ENCODE measurements around the gene GMEB1.
"Not testable (repeated sequence)": the region's sequence is repeated elsewhere in the genome, so short reads cannot be mapped to it uniquely, and the experiment has no call there.

GMEB1 gene

DNA sequence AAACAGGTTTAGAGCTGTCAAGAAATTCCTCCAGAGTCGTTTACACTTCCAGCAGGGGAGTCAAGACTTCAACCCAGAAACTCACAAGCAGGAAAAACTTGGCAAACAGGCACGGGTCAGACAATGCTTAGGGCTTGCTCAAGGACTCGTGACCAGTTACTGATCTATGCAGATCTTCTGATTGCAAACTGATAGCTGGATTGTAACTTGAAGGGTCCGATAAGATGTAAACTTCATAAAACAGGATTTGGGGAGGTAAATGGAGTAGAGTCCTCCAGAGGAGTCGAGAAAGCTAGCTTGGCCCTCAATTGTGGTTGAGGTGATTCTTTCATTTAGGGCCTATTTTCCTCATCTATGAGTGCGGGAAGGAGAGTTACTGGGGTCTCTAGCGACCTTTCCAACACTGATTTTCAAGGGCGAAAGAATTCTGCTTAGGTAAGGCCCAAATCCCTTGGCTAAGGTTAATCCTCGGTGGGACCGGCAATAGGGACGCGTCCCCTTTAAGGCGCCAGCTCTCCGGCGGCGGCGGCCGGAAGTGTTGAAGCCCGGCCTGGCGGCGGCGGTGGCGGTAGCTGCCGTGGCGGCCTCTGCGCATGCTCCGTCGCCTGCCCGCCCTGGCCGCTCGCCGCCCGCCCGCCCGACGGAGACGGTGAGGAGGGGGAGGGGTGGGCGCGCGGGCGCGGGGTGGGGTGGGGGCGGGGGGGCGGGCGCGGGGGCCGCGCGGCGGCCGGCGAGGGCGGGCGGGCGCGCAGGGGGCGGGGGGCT lies at the start of gene GMEB1:
Gene GMEB1 (plus strand): TSS at position 594 of the 765 bp plus-strand sequence. CDS start 14,829 bp downstream, outside the sequence.
- peak; percentile 87 to 88 for DNase-seq

DNA sequence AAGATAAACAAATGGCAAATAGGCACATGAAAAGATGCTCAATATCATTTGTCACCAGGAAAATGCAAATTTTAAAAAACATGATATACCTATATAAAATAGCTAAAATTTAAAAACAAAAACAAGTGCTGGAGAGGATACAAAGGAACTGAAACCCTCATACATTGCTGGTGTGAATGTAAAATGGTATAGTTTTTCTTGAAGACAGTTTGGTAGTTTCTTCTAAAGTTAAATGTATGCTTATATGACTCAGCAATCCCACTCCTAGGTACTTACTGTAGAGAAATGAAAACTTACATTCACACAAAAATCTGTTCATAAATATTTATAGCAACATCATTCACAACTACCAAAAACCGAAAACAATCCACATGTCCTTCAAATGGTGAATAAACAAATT lies 36.9 kb upstream of the GMEB1 start:
- DNase-seq, result no peak

DNA sequence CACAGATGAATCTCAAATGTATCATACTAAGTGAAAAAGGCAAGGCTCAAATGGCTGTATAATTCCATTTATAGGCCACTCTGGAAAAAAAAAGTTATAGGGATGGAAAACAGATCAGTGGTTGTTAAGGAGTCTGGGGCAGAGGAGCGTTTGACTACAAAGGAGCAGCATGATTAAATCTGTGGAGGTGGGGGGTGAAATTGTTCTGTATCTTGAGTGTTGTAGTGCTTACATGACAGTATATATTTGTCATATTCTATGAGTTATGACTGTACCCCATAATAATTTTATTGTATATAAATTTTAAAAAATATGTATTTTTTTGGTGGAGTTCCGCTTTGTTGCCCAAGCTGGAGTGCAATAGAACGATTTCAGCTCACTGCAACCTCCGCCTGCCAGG lies 36.0 kb upstream of the GMEB1 start:
- DNase-seq, result no peak

GRCh38 chr1:28640766-28641165 lies 27.8 kb upstream of the GMEB1 start:
- peak; percentile 36 to 55 for DNase-seq

- peak in 1 of 2 donors; percentile 1 for DNase-seq
Observed at GRCh38 chr1:28642056-28642846, 26.3 kb upstream of the GMEB1 start.

DNA sequence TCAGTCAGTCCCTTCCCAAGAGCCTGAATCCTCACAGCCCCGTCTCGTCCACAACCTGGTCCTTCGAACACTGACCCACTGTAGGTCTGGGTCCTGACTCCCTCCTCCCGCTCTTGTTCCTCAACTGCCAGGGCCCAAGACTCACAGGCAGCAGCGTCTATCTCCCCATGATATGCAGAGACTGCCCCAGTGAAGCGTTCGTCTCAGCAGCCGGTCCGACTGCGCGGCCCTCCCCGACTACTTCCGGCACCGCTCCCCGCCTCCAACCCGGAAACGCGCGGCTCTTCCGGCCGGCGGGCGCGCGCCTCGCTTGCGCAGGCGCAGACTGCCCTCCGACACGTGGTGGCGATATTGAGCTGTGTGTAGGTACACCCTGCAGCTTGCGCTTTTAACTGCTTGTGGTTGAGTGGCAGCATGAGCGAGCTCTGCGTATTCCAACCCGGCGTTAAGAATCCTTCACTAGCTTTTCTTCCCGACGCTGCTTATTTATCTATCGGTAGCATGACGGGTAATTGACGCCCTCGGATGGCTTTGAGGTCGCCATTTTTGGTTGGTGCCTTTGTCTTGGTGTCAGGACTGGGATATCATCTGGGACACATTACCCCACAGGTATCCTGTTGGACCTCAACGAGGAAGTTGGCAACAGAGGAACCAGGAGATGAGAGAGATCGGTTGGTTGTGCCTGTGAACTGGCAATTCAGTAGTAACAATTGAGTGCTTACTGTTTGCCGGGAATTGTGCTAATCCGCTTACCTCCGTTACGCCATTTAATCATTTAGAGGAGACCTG lies 25.5 kb upstream of the GMEB1 start, which contains the start of gene TAF12:
Gene TAF12 (minus strand): TSS at position 221 of the 789 bp plus-strand sequence. CDS start 20,986 bp downstream, outside the sequence.
- DNase-seq, result peak; percentile 97

DNA sequence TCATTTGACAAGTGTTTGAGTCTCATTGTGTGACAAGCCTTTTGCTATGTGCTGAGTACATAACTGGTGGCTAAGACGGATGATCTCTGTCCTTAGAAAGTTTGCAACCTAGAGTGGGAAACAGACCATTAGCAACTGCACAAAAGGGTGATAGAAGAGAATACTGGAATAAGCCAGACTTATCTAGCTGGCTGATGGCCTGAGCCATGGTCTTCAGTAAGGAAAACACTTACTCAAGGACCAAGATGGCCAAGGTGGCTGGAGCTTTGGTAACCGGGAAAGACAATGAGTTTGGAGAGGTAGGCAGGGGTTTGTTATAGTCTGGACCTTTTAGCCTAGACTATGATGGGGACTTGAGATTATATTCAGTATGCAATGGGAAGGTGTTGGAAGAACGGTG lies 24.1 kb upstream of the GMEB1 start:
- DNase-seq, result no peak

- not testable (repeated sequence) for DNase-seq
Observed at GRCh38 chr1:28645406-28645805, 23.2 kb upstream of the GMEB1 start.

GRCh38 chr1:28646040-28646439 lies 22.5 kb upstream of the GMEB1 start:
- no peak for DNase-seq

DNA sequence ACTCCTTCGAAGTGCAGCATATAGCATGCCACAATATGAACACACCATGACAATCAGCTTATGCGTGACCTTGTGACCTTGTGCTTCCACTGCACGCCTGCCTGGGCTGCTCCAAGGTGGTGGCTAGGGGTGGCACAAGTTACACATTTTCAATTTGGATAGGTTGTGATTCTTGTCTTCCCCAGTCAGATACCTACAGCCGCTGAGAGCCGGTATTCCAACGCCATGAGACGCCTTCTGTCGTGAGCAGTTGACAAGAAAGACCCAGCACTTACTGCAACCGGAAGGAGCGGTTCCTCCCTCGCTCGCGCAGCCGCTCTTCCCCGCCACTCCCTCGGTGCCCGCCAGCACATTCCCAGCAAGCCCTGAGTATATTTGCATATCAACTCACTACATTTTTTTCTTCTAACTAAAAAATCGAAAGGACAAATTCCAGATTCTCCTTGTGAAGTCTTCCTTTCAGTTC lies 20.5 kb upstream of the GMEB1 start:
- DNase-seq, result peak; percentile 93 to 96

GRCh38 chr1:28648474-28649198 lies 19.9 kb upstream of the GMEB1 start, which contains the start of gene RNU11:
TSS of gene RNU11 (plus strand) at chr1:28648600.
- DNase-seq, result peak; percentile 94

DNA sequence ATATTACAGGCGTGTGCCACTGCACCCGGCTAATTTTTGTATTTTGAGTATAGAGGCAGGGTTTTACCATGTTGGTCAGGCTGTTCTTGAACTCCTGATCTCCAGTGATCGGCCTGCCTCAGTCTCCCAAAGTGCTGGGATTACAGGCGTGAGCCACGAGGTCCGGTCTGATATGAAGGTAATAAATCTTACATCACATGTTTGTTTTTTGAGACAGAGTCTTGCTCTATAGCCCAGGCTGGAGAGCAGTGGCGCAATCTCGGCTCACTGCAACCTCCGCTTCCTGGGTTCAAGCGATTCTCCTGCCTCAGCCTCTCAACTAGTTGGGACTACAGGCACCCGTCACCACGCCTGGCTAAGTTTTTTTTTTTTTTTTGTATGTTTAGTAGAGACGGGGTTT lies 15.5 kb upstream of the GMEB1 start:
- DNase-seq, result not testable (repeated sequence)

DNA sequence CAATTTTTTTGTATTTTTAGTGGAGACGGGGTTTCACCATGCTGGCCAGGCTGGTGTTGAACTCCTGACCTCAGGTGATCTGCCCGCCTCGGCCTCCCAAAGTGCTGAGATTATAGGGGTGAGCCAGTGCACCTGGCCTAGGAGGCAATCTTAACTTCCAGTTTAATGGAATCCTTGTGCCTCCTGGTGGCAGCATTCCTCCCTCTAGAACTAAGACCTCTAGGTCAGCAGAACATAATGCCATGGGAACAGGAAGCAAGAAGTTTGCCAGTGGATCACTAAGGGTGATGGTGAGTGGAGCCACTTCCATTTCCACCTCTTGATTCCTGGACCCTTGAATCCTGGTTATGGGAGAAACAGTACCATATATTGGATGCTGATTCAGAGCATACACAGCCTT lies 14.7 kb upstream of the GMEB1 start:
- DNase-seq, result peak in 1 of 2 donors; percentile 20

DNA sequence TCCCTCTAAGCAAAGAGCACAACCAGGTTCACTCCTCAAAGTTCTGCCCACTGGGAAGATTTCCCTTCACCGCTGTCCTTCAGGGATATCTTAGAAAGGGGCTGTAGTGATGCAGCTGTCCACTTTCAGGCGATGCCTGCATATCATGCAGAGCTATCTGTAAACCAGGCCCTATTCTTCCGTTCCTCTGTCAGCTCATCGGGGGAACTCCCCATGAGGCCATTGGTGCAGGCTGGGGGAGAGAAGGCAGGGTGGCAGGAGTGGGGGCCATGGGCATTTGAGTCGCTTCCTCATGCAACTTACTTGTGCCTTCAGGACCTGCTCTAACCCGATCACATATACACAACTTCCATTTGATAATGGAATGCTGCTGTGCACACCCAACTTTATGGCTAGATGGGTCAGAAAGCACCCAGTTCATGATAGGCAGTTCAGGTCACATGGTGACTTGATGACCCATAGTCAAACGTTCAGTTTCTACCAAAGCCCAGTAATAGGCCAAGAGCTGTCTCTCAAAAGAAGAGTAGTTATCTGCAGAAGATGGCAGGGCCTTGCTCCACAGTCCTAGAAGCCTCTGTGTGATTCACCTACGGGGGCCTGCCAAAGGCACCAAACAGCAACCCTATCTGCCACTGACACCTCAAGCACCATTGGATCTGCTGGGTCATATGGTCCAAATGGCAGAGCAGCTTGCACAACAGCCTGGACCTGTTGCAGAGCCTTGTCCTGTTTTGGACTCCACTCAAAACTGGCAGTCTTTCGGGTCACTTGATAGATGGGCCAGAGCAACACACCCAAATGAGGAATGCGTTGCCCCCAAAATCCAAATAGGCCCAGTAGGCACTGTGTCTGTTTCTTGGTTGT lies 12.9 kb upstream of the GMEB1 start:
- not testable (repeated sequence) for DNase-seq

DNA sequence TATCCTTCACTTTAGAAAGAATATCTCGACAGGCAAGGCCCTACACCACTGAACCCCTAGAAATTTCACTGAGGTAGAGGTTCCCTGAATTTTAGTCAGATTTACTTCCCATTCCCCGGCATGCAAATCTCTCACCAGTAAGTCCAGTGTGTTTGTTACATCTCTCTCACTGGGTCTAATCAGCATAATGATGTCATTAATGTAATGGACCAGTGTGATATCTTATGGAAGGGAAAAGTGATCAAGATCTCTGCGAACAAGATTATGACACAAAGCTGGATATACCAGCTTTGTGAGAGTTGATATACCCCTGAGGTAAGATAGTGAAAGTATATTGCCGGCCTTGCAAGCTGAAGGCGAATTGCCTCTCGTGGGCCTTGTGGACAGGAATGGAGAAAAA lies 12.2 kb upstream of the GMEB1 start:
- DNase-seq, result no peak

GRCh38 chr1:28663871-28664470 lies 4.6 kb upstream of the GMEB1 start:
- no peak for DNase-seq

DNA sequence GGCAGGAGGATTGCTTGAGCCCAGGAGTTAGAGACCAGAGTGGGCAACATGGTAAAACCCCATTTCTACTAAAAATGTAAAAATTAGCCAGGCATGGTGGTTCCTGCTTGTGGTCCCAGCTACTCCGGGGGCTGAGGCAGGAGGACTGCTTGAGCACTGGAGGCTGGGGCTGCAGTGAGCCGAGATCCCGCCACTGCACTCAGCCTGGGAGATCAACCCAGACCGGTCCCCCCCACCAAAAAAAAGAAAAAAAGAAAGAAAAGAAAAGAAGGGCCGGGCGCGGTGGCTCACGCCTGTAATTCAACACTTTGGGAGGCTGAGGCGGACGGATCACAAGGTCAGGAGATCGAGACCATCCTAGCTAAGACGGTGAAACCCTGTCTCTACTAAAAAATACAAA lies 1.8 kb upstream of the GMEB1 start:
- DNase-seq, result no peak

DNA sequence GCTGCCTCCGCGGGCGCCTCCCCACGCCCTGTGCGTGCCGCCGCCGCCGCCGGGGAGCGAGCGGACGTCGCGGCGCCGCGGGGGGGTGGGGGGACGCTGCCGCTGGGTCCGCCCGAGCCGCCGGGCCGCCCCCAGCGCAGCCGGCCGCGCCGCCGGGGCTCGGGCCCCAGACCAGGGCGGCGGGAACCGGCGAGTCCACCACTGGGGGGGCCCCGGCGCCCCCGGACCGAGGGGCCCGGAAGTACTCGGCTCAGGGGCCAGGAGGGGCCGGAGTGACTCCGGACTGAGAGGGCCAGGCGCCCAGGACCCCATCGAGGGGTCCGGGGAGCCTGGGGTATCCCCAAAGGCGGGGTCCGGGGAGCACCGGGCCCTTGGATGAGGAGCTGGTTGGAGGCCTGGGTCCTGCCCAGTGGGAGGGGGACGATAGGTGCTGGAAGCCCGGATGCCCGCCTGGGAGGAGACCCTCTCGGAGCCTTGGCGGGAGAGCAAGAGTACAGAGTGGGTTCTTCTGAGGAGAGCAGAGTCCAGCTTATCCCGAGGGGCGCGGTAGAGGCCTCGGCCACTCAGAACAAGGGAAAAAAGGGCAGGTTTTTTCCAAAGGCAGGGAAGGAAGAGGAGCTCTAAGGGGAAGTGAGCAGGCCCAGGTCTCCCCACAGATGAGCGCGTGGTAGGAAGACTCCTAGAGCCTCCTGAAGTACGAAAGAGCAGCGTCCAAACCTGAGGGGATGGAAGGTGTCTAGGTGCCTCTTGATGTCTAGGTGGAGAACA lies 556 bp downstream of the GMEB1 start:
- DNase-seq, result peak; percentile 23 to 46

- no peak for DNase-seq
Observed at GRCh38 chr1:28671254-28671780, 2.7 kb downstream of the GMEB1 start.

GRCh38 chr1:28672971-28673370 lies 4.4 kb downstream of the GMEB1 start:
- not testable (repeated sequence) for DNase-seq
